ENCODE data around the gene RNF126. TPM values are rescaled to one million over a fixed set of nuclear protein-coding genes. Genes with fewer than 3 reads are reported as not detected.
"Not testable (repeated sequence)": the region's sequence is repeated elsewhere in the genome, so short reads cannot be mapped to it uniquely, and the experiment has no call there.

RNF126 gene
- total RNA-seq, 6 experiments from 2014 or later, result 18.3 to 85.0 (median 28.8) TPM

GRCh38 chr19:607301-608154 is 55.5 kb downstream of the RNF126 start:
- intact Hi-C loops (cut with DNase I), result no loop called here
- no peak for TF ChIP-seq POLR2A (IDR thresholded peaks at IDR 0.05)
- TF ChIP-seq CTCF (IDR thresholded peaks at IDR 0.05), result no peak
- Histone ChIP-seq H3K27me3 (no peaks in the 10 kb centered on the region), H3K36me3 (no peaks in the 10 kb centered on the region), H3K4me1 (no peaks in the 10 kb centered on the region), H3K27ac (no peak overlapping the region), H3K9me3 (no peaks in the 10 kb centered on the region), H3K4me3 (no peak overlapping the region)
- WGBS (ENCODE audit: insufficient coverage, low coverage, low lambda C conversion rate, missing lambda C conversion rate), result 86% methylated on average over 6 of the region's 30 CpGs
- no peak for ATAC-seq
- no peak for DNase-seq

- intact Hi-C loops (cut with DNase I); H3K9me3 ChIP-seq; H3K27ac ChIP-seq; H3K4me1 ChIP-seq; H3K4me3 ChIP-seq; H3K36me3 ChIP-seq; DNase-seq; ATAC-seq; H3K27me3 ChIP-seq: not testable (repeated sequence)
- 80% methylated on average over 1 of the region's 34 CpGs for WGBS (ENCODE audit: insufficient coverage, low coverage, low lambda C conversion rate, missing lambda C conversion rate)
These were observed 57.7 kb downstream of the RNF126 start for GRCh38 chr19:605061-605971.

- Histone ChIP-seq H3K27me3 (no peaks in the 10 kb centered on the region), H3K4me1 (no peaks in the 10 kb centered on the region), H3K9me3 (no peaks in the 10 kb centered on the region), H3K4me3 (no peak overlapping the region), H3K27ac (no peak overlapping the region), H3K36me3 (no peaks in the 10 kb centered on the region)
- no peak for TF ChIP-seq POLR2A (IDR thresholded peaks at IDR 0.05)
- intact Hi-C loops (cut with DNase I), result no loop called here
- WGBS (ENCODE audit: insufficient coverage, low coverage, low lambda C conversion rate, missing lambda C conversion rate), result 62% methylated on average over 8 of the region's 11 CpGs
- DNase-seq, result no peak
- ATAC-seq, result peak in 2 of 4 donors; percentile 4 to 39
These were observed 58.7 kb downstream of the RNF126 start for GRCh38 chr19:604355-604754.

- H3K4me1 ChIP-seq; H3K36me3 ChIP-seq; DNase-seq; H3K9me3 ChIP-seq; intact Hi-C loops (cut with DNase I); H3K27ac ChIP-seq; H3K27me3 ChIP-seq; ATAC-seq; H3K4me3 ChIP-seq: not testable (repeated sequence)
- 92% methylated on average over 17 of the region's 20 CpGs for WGBS (ENCODE audit: insufficient coverage, low coverage, low lambda C conversion rate, missing lambda C conversion rate)
These were observed 59.2 kb downstream of the RNF126 start for GRCh38 chr19:603779-604178.

GRCh38 chr19:603302-603639 is 59.7 kb downstream of the RNF126 start:
- H3K4me1 ChIP-seq; H3K27ac ChIP-seq; DNase-seq; H3K4me3 ChIP-seq; intact Hi-C loops (cut with DNase I); H3K27me3 ChIP-seq; ATAC-seq; H3K9me3 ChIP-seq; H3K36me3 ChIP-seq: not testable (repeated sequence)
- WGBS (ENCODE audit: insufficient coverage, low coverage, low lambda C conversion rate, missing lambda C conversion rate), result 17% methylated on average over 1 of the region's 13 CpGs

GRCh38 chr19:602391-603301 is 60.4 kb downstream of the RNF126 start:
- WGBS (ENCODE audit: insufficient coverage, low coverage, low lambda C conversion rate, missing lambda C conversion rate), result 87% methylated on average over 26 of the region's 35 CpGs
- H3K27me3 ChIP-seq, result no peaks in the 10 kb centered on the region
- H3K9me3 ChIP-seq, result no peaks in the 10 kb centered on the region
- no peak overlapping the region for H3K4me3 ChIP-seq
- H3K36me3 ChIP-seq, result no peaks in the 10 kb centered on the region
- no peak for TF ChIP-seq POLR2A (IDR thresholded peaks at IDR 0.05)
- no peak for TF ChIP-seq CTCF (IDR thresholded peaks at IDR 0.05)
- intact Hi-C loops (cut with DNase I), result no loop called here
- ATAC-seq, result peak in 1 of 4 donors; percentile 9
- no peak overlapping the region for H3K27ac ChIP-seq
- no peak for DNase-seq
- no peaks in the 10 kb centered on the region for H3K4me1 ChIP-seq
